ENCODE data around the gene PAPOLG.
"Not testable (repeated sequence)": the region's sequence is repeated elsewhere in the genome, so short reads cannot be mapped to it uniquely, and the experiment has no call there.

Gene PAPOLG

DNA sequence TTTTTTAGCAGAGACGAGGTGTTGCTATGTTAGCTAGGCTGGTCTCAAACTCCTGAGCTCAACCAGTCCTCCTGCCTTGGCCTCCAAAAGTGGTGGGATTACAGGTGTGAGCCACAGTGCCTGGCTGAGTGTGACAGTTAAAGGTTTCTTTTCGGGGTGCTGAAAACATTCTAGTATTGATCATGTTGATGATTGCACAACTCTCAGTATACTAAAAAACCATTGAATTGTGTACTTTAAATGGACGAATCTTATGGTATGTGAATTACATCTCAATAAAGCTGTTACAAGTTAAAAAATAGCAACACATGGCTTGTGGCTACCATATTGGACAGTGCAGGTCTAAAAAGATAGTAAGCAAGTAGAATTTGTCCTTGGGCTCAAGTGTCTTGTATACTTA is 22.3 kb downstream of the PAPOLG start:
- no peak for DNase-seq

DNA sequence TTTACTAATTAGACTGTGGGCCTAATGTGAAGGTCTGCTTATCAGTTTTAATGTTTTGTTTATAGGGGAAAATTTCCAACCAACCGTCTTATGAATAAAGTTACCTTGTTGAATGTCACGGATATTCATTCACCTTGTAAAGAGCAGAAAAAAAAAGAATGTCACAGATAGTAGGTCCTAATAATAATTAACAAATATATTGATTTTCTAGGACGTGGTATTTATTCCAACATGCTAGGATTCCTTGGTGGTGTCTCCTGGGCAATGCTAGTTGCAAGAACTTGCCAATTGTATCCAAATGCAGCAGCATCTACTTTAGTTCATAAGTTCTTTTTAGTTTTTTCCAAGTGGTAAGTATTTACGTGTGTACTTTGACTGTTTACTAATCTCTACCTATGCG is 23.4 kb downstream of the PAPOLG start:
- DNase-seq: no peak

DNA sequence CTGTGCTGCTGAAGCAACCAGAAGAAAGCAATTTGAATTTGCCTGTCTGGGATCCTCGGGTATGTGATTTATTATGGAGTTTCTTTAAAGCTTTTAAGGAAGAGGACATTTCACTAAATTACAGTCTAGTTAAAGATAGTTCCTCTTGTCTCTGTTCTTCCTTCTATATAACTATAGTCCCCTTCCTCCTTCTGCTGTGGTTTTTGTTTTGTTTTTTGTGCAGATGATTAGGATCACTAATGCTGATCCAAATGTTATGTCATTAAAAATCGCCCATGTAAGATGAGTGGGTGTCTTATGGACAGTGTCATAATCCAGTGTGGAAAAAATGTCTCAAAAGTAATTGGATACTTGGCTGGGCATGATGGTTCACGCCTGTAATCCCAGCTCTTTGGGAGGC is 24.7 kb downstream of the PAPOLG start:
- no peak for DNase-seq

DNA sequence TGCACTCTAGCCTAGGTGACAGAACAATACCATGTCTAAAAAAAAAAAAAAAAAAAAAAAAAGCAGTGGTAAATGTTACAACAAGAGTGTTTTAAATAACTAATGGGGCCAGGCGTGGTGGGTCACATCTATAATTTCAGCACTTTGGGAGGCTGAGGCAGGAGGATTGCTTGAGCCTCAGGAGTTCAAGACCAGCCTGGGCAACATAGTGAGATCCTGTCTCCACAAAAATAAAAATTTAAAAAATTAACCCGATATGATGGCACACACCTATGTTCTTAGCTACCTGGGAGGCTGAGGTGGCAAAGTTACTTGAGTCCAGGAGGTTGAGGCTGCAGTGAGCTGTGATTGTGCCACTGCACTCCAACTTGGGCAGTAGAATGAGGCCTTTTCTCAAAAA is 37.1 kb downstream of the PAPOLG start:
- no peak for DNase-seq

DNA sequence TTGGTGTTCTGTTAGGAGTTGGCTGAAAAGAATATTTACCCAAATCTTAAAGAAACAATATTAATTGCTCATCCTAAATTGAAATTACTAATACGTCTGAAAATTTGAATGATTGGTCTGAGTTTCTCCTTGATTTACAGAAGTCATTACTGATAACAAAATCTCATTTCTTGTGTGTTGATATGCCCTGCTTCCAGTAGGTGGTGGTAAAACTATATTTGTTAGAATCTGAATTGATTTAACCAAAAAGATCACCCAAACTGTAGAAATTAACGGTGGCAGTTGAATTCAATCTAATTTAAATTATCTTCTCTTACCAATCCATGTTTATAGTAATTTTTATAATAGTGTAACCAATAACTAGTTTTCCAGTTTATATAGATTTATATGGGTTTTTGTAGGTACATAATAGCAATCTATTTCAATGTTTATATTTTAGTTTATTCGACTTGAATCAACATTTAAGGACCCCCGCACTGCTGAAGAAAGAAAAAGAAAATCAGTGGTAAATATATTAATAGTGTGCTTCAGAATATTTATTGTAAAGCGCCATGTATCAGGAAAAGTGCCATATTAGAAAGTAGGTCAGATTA is 38.3 kb downstream of the PAPOLG start:
- no peak for DNase-seq

DNA sequence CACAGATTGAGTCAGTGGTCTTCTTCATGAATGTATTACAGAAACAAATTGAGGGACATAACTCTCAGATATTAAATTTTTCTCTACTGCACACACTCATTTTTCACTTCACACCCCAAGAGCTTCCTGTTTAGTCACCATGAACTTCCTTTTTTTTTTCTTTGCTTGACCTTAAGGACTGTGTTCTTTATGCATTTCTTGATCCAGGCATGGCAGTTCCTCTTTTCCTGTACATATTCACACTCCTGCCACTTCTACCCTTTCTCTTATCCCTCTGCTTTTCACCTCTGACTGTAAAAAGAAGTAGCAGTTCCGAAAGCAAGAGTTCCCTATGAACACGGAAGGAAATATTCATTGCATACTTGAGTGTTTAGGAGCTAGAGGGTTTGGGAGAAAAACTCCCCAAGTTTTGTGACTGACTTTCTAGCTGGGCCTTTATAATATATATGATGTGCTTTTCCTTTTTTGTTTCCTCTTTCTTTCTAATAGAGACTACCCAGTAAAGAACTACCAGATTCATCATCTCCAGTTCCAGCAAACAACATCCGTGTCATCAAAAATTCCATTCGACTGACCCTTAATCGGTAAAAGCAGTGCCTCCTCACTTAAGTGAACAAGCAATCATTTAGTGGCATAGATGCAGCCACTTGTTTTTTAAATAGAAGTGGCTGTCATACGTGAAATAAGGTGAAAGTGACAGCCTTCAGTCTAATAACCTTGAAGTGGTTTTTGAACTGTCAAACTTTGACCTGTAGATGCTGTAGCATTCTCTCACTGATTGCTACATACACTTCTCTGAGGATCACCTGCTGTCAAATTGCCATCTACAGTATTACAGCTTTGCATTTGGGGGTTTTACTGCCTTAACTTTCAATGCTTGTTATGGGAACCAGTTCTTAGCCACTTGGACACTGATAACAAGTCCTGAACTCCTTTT is 40.8 kb downstream of the PAPOLG start:
- DNase-seq: peak; percentile 58

DNA sequence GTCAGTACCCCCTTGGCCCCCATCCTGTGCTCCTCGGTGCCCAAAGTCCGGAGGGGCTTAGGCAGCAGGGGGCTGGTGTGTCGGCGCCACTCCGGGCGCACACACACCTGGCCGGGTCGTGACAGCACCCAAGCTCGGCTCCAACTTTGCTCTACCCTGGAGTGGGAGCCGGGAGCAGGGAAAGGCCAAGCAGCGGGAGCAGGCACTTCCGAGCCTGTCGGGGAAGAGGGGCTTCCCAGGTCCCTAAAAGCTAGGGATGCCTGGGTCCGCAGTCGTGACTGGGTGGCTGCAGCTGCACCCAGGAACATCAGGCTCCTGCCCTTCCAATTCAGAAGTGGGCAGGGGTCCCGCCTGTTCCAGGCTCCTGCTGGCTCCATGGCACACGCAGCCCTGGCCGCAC is 48.4 kb downstream of the PAPOLG start:
- no peak for DNase-seq

DNA sequence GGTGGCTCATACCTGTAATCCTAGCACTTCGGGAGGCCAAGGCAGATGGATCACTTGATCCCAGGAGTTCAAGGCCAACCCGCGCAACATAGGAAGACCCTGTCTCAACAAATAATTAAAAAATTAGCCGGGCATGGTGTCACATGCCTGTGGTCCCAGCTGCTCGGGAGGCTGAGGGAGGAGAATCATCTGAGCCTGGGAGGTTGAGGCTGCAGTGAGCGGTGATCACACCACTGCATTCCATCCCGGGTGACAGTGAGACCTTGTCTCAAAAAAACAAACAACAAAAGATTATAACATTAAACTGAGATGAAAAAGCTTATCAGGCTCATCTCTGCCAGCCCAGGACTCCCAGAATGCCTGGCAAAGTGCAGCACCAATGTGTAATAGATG is 50.5 kb downstream of the PAPOLG start:
- no peak for DNase-seq

DNA sequence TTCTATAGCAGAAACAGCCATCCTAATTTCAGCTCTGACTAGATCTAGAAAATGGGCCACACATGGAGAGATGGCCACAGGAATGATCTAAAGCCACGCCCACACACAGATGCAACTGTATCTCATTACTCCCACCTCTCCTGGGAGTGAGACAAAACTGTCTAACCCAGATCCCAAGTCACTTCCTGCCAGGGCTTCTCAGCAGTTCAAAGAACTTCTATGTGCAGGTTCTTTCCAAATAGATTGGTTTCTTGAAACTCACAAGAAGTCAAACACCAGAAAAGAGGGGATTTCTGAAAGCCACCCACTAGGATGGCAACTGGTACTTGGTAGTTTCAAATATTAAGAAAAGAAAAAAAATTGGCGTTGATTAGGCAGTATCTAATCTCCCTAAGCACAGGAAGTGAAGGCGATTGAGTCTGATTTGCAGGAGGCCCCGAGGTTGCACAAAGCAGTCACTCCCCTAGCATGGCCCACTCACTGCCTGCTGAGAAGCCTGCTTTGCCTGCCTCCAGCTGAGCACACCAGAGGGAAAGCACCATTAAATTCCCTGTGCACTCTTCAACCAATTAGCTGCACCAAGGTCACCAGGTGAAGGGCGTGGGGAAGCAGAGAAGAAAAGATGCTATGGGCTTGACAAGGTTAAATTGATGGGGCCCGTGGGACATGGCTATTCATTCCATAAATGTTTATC is 51.1 kb downstream of the PAPOLG start:
- no peak for DNase-seq

DNA sequence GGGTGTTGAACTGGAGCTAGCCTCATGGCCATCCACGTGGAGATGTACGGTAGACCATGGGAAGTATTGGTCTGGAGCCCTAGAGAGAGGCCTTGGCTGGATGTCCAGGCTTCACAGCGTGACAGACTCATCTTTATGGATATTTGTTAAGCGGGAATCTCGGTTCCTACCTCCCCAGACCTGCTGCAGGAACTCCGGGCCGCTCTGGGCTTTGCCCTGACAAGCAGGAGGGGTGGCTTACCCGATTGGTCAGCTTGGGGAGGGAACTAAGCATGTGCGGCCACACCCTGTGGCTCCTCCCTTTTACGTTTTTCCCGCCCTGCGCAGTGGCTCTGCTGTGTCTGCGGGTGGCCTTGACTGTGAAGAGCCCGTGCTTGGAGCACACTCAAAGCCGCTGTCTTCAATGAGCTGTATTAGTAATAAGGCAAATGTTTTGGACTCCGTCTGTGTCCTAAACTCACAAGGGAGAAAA is 52.3 kb downstream of the PAPOLG start:
- DNase-seq: no peak

DNA sequence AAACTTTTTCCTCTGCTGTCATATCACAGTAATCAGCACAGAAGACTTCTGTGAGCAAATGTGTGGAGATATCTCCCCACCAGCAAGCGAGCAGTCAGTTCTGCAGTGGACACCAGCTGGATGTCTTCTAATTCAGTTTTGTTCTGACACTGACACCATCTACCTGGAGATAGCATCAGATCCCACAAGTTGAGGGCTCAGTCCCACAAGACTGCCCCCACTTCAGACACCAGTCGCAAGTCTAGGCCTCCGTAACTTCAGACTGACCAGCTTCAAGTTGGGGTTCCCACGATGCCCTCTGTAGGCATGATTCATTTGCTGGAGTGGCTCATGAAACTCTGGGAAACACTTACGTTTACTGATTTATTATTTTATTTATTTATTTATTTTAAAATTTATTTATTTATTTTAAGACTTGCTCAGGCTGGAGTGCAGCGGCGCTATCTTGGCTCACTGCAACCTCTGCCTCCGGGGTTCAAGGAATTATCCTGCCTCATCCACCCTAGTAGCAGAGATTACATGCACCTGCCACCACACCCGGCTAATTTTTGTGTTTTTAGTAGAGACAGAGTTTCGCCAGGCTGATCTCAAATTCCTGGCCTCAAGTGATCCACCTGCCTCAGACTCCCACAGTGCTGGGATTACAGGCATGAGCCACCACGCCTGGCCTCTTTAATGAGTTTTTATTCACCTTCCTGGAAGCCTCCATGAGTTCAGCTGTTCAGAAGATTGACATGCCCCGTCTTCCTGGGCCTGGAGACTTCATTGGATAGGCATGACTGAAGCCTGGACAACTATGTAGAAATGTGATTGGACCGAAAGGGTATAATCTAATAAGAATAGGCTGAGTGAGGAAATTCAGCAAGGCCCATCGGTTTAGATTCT is 55.7 kb downstream of the PAPOLG start:
- DNase-seq: no peak

DNA sequence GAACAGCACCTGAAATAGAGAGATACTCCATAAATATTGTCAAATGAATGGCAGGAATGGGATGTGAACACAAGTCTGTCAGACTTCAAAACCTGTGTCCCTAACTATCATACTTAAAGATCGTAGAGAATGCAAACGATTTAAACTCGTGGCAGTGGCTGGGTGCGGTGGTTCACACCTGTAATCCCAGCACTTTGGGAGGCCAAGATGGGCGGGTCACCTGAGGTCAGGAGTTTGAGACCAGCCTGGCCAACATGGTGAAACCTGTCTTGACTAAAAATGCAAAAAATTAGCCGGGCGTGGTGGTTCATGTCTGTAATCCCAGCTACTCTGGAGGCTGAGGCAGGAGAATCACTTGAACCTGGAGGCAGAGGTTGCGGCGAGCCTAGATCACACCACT is 61.1 kb downstream of the PAPOLG start:
- DNase-seq: not testable (repeated sequence)

DNA sequence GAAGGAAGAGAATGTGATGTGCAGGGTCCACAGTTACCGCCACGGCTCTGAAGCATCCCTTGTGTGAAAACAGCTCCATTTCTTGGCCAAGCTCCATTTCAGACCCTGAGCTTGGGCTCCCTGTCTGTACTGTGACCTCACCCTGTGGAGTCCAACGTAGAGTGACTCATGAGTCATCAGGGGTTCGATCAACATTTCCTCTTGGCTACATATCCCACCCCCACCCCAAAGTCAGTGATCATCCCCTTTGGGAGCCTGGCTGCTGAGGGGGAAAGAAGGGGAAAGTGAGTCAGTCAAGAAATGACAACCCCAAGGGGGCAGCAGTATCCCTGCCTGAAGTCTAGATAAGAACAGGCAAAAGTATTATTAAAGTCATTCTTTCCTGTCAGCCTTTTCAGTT is 62.2 kb downstream of the PAPOLG start:
- no peak for DNase-seq

DNA sequence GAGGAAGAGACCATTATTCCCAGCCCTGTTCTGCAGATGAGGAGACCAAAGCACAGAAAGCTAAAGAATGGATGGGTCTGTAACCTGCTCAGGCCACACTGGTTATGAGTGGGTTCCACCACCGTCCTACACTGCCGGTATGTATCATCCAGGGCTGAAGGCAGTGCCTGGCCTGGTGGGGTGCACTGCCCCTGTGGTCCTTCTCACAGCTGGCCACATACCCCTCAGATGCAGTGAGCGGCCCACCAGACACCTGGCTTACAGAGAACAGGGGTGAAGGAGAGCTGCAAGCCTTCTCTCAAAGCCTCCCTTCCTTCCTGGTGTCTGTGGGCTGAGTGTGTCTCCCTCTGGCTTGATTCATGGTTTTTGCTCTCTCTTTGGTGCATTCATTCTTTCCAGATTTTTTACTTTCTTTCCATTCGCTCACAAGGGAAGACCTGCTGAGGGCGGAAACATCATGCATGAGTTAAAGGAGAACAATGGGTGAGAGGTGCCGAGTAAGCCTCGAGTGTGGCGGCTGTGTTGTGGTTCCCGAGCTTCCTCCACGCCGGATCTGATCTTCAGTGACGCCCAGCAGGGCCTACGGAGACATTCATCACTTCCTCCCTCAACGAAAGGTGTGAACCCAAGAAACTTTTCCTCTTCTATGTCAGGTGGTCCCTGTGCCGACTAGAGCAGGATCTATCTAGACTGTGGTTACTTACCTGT is 63.2 kb downstream of the PAPOLG start:
- no peak for DNase-seq

DNA sequence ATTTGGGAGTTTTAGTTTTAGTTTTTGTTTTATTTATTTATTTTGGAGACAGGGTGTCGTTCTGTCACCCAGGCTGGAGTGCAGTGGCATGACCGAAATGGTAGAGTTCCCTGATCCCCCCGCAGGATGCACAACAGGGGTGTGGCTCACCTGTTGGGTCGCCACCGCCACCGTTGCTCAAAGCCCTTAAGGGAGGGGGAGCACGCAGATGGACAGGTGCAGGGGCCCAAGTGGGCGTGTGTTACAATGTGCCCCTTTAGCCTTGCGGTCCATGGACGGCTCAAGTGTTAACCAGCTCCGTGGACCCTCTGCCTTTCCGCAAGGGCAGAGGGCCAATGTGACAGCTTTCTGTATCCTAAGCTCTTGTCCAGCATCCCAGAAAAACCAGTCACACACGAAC is 63.9 kb downstream of the PAPOLG start:
- DNase-seq: no peak

DNA sequence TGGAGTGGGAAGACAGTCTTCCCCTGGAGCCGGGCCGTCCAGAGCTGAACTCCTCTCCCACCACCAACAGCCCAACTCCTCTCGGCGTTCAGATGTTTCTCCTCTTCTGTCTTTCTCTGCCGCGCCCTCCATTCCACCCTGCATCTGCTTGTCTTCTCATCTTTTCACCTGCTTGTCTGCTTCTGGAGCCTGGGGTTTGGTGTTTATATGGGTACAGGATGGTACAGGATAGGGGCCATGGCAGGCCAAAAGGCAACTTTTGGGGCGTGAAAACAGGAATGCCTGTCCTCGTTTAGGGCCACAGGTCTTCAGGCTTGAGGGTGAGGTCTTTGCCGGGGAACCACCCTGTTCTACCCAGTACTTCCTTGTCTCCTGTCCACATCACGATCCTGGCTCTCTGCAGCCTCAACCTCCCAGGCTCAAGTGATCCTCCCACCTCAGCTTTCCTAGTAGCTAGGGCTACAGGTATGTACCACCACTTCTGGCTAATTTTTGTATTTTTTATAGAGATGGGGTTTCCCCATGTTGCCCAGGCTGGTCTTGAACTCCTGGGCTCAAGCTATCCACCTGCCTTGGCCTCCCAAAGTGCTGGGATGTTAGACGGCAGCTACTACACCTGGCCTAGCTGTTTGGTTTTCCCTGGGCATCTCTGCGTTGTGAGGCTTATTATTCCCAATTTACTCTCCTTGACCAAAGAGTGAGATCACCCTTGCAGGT is 64.5 kb downstream of the PAPOLG start:
- DNase-seq: no peak

DNA sequence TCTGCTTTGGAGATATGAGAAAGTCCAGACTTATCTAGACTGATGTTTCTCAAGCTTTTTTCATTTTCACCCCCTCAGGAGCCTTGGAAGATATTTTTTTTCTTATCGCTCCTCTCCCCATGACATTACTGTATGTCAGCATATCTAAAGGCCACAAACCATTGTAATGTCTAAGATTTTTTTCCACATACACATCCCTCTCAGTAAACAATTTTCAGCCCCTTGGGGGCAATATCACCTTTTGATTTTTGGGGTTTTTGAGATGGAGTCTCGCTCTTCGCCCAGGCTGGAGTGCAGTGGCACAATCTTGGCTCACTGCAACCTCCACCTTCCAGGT is 65.0 kb downstream of the PAPOLG start:
- no peak for DNase-seq

DNA sequence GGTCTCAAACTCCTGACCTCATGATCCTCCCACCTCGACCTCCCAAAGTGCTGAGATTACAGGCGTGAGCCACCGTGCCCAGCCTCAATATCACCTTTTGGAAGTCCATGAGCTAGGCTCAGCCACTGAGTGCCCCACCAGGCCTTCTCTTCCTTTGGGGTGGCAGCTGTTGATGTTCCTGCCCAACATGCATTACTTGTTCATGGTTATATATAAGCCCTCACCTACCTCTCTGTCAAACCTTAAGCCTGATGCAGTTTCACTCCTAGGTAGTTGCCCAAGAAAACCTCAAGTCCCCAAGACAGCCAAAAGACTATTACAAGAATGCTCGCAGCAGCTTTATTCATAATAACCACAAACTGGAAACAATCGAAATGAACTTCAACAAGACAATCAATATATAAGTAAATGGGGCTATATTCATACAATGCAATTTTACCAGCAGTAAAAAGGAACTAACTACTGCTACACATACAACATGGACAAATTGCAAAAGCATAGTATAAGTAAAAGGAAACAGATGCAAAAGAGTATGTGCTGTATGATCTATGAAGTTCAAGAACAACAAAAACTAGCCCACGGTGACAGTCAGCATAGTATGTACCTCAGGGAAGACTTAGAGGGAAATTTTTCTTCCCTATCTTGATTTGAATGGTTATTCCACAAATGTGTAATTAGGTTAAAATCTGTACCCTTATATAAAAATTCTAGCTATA is 65.7 kb downstream of the PAPOLG start:
- no peak for DNase-seq

DNA sequence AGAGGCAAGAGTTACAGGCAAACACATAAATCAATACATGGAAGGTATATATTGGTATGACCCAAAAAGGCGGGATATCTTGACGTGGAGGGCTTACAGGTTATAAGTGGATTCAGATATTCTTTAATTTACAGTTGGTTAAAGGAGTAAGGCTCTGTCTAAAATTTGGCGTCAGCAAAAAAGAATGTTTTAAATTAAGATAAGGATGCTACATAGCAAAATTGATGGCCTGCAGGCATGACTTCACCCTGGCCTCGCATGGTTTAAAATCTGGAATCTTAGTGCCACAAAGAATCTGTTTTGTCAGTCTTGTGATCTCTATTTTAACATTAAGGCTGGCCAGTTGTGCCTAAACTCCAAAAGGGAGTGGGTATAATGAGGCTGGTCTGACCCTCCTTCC is 66.9 kb downstream of the PAPOLG start:
- no peak for DNase-seq

DNA sequence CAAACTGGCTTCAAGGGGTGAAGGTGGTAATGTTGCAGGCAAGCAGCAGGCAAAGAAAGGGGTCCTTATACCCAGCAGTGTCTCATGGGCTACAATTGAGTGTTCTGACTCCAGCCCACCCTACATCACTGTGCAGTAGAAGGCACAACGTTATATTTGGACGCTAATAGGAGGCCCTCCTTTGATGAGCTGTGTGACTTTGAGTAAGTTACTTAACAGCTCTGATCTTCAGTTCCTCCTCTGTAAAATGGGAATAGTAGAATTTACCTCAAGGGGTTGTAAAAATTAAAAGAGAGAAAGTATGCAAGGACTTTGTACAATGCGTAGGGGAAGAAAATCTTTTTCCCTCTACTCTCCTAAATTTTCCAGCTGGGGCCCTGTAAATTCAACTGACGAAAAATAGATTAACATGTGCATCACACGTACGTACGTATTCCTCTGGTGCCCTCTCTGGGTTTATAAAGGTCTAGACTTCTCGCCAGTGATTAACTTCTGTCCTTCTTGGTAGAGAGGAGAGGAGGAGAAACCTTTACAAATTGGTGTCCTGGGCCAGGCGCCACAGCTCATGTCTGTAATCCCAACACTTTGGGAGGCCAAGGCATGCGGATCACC is 67.7 kb downstream of the PAPOLG start:
- no peak for DNase-seq

DNA sequence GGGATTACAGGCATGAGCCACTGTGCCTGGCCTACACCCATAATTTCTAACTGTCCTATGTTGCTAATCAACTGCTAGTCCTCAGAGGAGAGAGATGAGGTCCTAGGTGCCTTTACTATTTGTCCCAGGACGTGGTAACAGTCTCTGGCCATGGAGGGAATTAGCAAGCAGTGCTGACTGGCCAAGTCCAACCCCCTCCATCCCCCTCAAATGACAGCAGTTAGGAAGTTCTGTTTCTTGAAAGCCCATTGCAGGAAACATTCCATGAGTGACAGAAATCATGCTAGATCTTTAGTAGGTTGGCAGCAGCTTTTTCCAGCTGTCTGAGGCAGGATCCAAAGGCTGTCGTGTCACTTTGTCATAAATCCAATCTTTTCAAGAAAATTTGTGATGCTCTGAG is 69.6 kb downstream of the PAPOLG start:
- DNase-seq: no peak
